Measurements from ENCODE around the gene CASP10.
A peak's percentile ranks its signal among the peaks of the same experiment; 100 is the strongest.
"Not testable (repeated sequence)": the region's sequence is repeated elsewhere in the genome, so short reads cannot be mapped to it uniquely, and the experiment has no call there.

CASP10 gene

GRCh38 chr2:201151127-201151981 lies 31.6 kb upstream of the CASP10 start:
- H3K4me3 Mint-ChIP-seq: peak overlapping the region; percentile 11
- no peaks in the 10 kb centered on the region for H3K9me3 Mint-ChIP-seq
- H3K27ac Mint-ChIP-seq: peak overlapping the region; percentile 81
- DNase-seq: no peak
- H3K27me3 Mint-ChIP-seq: no peaks in the 10 kb centered on the region
- H3K4me1 Mint-ChIP-seq (ENCODE audit: low read depth): peaks cover 61% of the 10 kb centered on the region
- H3K36me3 Mint-ChIP-seq (ENCODE audit: low read depth): peaks cover 88% of the 10 kb centered on the region

GRCh38 chr2:201152517-201152916 lies 30.4 kb upstream of the CASP10 start:
- Mint-ChIP-seq H3K4me1 (ENCODE audit: low read depth) (peaks cover 64% of the 10 kb centered on the region), H3K9me3 (no peaks in the 10 kb centered on the region), H3K4me3 (no peak overlapping the region), H3K36me3 (ENCODE audit: low read depth) (peaks cover 88% of the 10 kb centered on the region), H3K27me3 (no peaks in the 10 kb centered on the region), H3K27ac (peak overlapping the region; percentile 65)
- DNase-seq: no peak

GRCh38 chr2:201152999-201153815 lies 29.7 kb upstream of the CASP10 start:
- no peak overlapping the region for H3K4me3 Mint-ChIP-seq
- DNase-seq: no peak
- H3K36me3 Mint-ChIP-seq (ENCODE audit: low read depth): peaks cover 95% of the 10 kb centered on the region
- peaks cover 71% of the 10 kb centered on the region for H3K4me1 Mint-ChIP-seq (ENCODE audit: low read depth)
- no peaks in the 10 kb centered on the region for H3K27me3 Mint-ChIP-seq
- H3K27ac Mint-ChIP-seq: peak overlapping the region; percentile 70
- no peaks in the 10 kb centered on the region for H3K9me3 Mint-ChIP-seq

- H3K27me3 Mint-ChIP-seq: no peaks in the 10 kb centered on the region
- H3K36me3 Mint-ChIP-seq (ENCODE audit: low read depth): peaks cover 93% of the 10 kb centered on the region
- H3K4me1 Mint-ChIP-seq (ENCODE audit: low read depth): peaks cover 59% of the 10 kb centered on the region
- no peaks in the 10 kb centered on the region for H3K9me3 Mint-ChIP-seq
- no peak overlapping the region for H3K4me3 Mint-ChIP-seq
- H3K27ac Mint-ChIP-seq: peak overlapping the region; percentile 86
- DNase-seq: no peak
Observed at GRCh38 chr2:201154615-201155399, 28.1 kb upstream of the CASP10 start.

- peaks cover 49% of the 10 kb centered on the region for H3K4me1 Mint-ChIP-seq (ENCODE audit: low read depth)
- no peak overlapping the region for H3K4me3 Mint-ChIP-seq
- H3K9me3 Mint-ChIP-seq: no peaks in the 10 kb centered on the region
- peak overlapping the region; percentile 87 for H3K27ac Mint-ChIP-seq
- DNase-seq: no peak
- peaks cover 93% of the 10 kb centered on the region for H3K36me3 Mint-ChIP-seq (ENCODE audit: low read depth)
- H3K27me3 Mint-ChIP-seq: no peaks in the 10 kb centered on the region
Observed at GRCh38 chr2:201156036-201156435, 26.9 kb upstream of the CASP10 start.

- H3K4me3 Mint-ChIP-seq: no peak overlapping the region
- peaks cover 43% of the 10 kb centered on the region for H3K4me1 Mint-ChIP-seq (ENCODE audit: low read depth)
- peaks cover 88% of the 10 kb centered on the region for H3K36me3 Mint-ChIP-seq (ENCODE audit: low read depth)
- no peaks in the 10 kb centered on the region for H3K9me3 Mint-ChIP-seq
- peak overlapping the region; percentile 87 for H3K27ac Mint-ChIP-seq
- H3K27me3 Mint-ChIP-seq: no peaks in the 10 kb centered on the region
- no peak for DNase-seq
Observed at GRCh38 chr2:201156640-201157039, 26.3 kb upstream of the CASP10 start.

GRCh38 chr2:201157694-201158093 lies 25.2 kb upstream of the CASP10 start:
- Mint-ChIP-seq H3K27me3 (no peaks in the 10 kb centered on the region), H3K36me3 (ENCODE audit: low read depth) (peaks cover 90% of the 10 kb centered on the region), H3K27ac (peak overlapping the region; percentile 87), H3K9me3 (no peaks in the 10 kb centered on the region), H3K4me1 (ENCODE audit: low read depth) (peaks cover 38% of the 10 kb centered on the region), H3K4me3 (no peak overlapping the region)
- DNase-seq: no peak

GRCh38 chr2:201158111-201158929 lies 24.6 kb upstream of the CASP10 start:
- DNase-seq: no peak
- peak overlapping the region; percentile 87 for H3K27ac Mint-ChIP-seq
- no peak overlapping the region for H3K4me3 Mint-ChIP-seq
- peaks cover 34% of the 10 kb centered on the region for H3K4me1 Mint-ChIP-seq (ENCODE audit: low read depth)
- H3K9me3 Mint-ChIP-seq: no peaks in the 10 kb centered on the region
- no peaks in the 10 kb centered on the region for H3K27me3 Mint-ChIP-seq
- peaks cover 90% of the 10 kb centered on the region for H3K36me3 Mint-ChIP-seq (ENCODE audit: low read depth)

- Mint-ChIP-seq H3K27ac (no peak overlapping the region), H3K27me3 (no peaks in the 10 kb centered on the region), H3K9me3 (peaks cover 12% of the 10 kb centered on the region), H3K4me1 (ENCODE audit: low read depth) (peaks cover 2% of the 10 kb centered on the region), H3K36me3 (ENCODE audit: low read depth) (peaks cover 81% of the 10 kb centered on the region), H3K4me3 (no peak overlapping the region)
- DNase-seq: no peak
Observed at GRCh38 chr2:201164166-201164565, 18.8 kb upstream of the CASP10 start.

GRCh38 chr2:201167546-201167945 lies 15.4 kb upstream of the CASP10 start:
- H3K27ac Mint-ChIP-seq: no peak overlapping the region
- DNase-seq: no peak
- peaks cover 52% of the 10 kb centered on the region for H3K36me3 Mint-ChIP-seq (ENCODE audit: low read depth)
- no peaks in the 10 kb centered on the region for H3K27me3 Mint-ChIP-seq
- no peaks in the 10 kb centered on the region for H3K4me1 Mint-ChIP-seq (ENCODE audit: low read depth)
- peaks cover 25% of the 10 kb centered on the region for H3K9me3 Mint-ChIP-seq
- H3K4me3 Mint-ChIP-seq: no peak overlapping the region

GRCh38 chr2:201168496-201168895 lies 14.4 kb upstream of the CASP10 start:
- H3K4me1 Mint-ChIP-seq (ENCODE audit: low read depth); H3K27me3 Mint-ChIP-seq; DNase-seq; H3K4me3 Mint-ChIP-seq: not testable (repeated sequence)
- Mint-ChIP-seq H3K36me3 (ENCODE audit: low read depth) (peaks cover 43% of the 10 kb centered on the region), H3K9me3 (peaks cover 25% of the 10 kb centered on the region), H3K27ac (peak overlapping the region; percentile 2)

- Mint-ChIP-seq H3K4me3 (no peak overlapping the region), H3K27me3 (no peaks in the 10 kb centered on the region), H3K27ac (no peak overlapping the region), H3K36me3 (ENCODE audit: low read depth) (peaks cover 19% of the 10 kb centered on the region), H3K9me3 (peaks cover 25% of the 10 kb centered on the region), H3K4me1 (ENCODE audit: low read depth) (peaks cover 8% of the 10 kb centered on the region)
- DNase-seq: no peak
Observed at GRCh38 chr2:201171259-201171814, 11.6 kb upstream of the CASP10 start.

- DNase-seq: no peak
- Mint-ChIP-seq H3K4me3 (no peak overlapping the region), H3K4me1 (ENCODE audit: low read depth) (peaks cover 12% of the 10 kb centered on the region), H3K27ac (no peak overlapping the region), H3K36me3 (ENCODE audit: low read depth) (peaks cover 11% of the 10 kb centered on the region), H3K27me3 (no peaks in the 10 kb centered on the region), H3K9me3 (peaks cover 25% of the 10 kb centered on the region)
Observed at GRCh38 chr2:201172279-201172678, 10.7 kb upstream of the CASP10 start.

All from activated T-cell treated with anti-CD3 and anti-CD28 coated beads, Interleukin-2, amount 50 U/mL, for 24 hours (primary cell).